Coronary artery (tissue), 2 donors: ENCODE data around the gene ERICH3.

Source experiments
- DNase-seq: peaks from one replicate; pipeline ENCODE4 v3.0.0-alpha.2; 2017; ENCODE audit warnings: low spot score
- H3K27ac ChIP-seq, 2 donors: fragments of 200-600 bp; sonication (generic); one replicate each; pipeline ENCODE4 v1.5.1; 2016 to 2019
- H3K4me3 ChIP-seq: fragments of 200-600 bp; sonication (generic); 2 replicates; pipeline ENCODE4 v1.5.1; 2016; ENCODE audit warnings: mild to moderate bottlenecking, moderate library complexity
- TF ChIP-seq, protein P1 (sequence below): fragments of 200-600 bp; sonication (generic); IDR thresholded peaks from one replicate; pipeline ENCODE4 v1.5.1; 2019; ENCODE audit warnings: antibody characterized with exemption

ERICH3 gene

GRCh38 chr1:74713849-74714248 is 40.3 kb upstream of the ERICH3 start:
- TF ChIP-seq, protein P1, sequence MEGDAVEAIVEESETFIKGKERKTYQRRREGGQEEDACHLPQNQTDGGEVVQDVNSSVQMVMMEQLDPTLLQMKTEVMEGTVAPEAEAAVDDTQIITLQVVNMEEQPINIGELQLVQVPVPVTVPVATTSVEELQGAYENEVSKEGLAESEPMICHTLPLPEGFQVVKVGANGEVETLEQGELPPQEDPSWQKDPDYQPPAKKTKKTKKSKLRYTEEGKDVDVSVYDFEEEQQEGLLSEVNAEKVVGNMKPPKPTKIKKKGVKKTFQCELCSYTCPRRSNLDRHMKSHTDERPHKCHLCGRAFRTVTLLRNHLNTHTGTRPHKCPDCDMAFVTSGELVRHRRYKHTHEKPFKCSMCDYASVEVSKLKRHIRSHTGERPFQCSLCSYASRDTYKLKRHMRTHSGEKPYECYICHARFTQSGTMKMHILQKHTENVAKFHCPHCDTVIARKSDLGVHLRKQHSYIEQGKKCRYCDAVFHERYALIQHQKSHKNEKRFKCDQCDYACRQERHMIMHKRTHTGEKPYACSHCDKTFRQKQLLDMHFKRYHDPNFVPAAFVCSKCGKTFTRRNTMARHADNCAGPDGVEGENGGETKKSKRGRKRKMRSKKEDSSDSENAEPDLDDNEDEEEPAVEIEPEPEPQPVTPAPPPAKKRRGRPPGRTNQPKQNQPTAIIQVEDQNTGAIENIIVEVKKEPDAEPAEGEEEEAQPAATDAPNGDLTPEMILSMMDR, result no peak
- no peak overlapping the region for H3K4me3 ChIP-seq
- H3K27ac ChIP-seq, result no peak overlapping the region
- no peak for DNase-seq

DNA sequence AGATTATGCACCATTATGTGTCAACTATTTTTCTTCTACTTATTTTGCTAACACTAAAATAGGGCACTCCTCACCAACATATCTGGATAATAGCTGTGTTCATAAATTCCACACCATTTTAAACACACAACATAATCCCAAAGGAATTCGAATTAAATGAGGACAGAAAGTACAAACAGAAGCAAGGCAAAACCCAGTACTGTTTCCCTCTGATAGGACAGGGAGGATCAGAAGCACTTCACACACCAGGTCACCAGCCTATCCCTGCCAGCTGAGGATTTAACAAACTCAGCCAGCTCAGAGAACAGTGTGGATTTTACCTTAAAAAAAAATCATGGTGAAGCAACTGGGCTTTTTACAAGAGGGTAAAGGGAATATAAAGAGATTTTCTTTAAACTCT is 39.3 kb upstream of the ERICH3 start:
- no peak overlapping the region for H3K4me3 ChIP-seq
- no peak for DNase-seq
- TF ChIP-seq, protein P1, result no peak
- no peak overlapping the region for H3K27ac ChIP-seq

DNA sequence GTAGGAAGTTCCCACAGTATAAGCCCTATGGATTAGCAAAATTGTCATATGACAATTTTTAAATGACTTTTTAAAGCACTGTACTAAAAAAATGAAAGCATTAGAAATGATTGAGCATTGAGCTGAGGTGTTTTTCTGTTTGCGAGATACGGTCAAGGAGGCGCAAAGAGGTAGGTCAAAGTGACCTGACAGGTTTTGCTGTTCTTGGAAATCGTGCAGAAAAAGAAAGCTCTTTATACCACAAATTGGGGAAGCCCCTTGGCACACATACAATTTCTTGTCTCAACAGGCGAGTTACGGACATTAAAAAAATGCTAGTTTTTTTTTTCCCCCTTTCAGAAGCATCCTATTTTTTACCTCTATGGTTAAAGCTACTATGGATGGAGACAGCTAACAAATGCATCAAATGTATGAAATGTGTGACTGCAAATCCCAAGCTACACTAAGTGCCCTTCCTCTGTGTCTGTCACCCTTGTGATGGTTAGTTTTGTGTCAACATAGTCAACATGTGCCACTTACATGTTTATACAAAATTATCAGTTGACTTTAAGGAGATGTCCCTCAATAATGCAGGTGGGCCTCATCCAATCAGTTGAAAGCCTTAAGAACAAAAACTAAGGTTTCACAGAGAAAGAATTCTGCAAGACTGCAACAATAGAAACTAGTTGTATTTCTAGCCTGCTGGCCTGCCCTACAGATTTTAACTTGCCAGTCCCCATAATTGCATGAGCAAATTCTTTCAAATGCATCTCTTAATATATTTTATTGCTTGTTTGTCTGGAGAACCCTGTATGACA is 30.0 kb upstream of the ERICH3 start:
- TF ChIP-seq, protein P1, result no peak
- Histone ChIP-seq H3K4me3 (no peak overlapping the region), H3K27ac (no peak overlapping the region)
- DNase-seq, result no peak

DNA sequence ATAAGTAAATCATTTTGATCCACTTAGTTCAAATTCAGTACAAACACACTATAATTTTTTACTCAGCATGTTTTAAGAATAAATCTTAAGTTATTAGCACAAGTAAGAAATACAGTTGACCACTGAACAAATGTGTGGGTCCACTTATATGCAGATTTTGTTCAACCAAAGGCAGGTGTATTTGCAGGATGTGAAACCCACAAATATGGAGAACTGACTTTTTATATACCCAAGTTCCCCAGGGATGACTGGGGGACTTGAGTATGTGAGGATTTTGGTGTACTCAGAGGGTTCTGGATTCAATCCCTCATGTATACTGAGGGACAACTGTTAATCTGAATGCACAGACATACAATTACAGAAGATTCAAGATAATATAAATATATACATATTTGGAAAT is 25.7 kb upstream of the ERICH3 start:
- TF ChIP-seq, protein P1, result no peak

GRCh38 chr1:74697832-74698231 is 24.2 kb upstream of the ERICH3 start:
- TF ChIP-seq, protein P1, result no peak
- DNase-seq, result no peak
- no peak overlapping the region for H3K27ac ChIP-seq
- no peak overlapping the region for H3K4me3 ChIP-seq

More for the DNA sequence above, 25.7 kb upstream of the ERICH3 start:
- Histone ChIP-seq H3K4me3 (no peak overlapping the region), H3K27ac (no peak overlapping the region)
- DNase-seq, result no peak

- Histone ChIP-seq H3K4me3 (no peak overlapping the region), H3K27ac (no peak overlapping the region)
- DNase-seq, result no peak
- TF ChIP-seq, protein P1, result no peak
These were observed 19.9 kb upstream of the ERICH3 start for GRCh38 chr1:74693473-74693872.

DNA sequence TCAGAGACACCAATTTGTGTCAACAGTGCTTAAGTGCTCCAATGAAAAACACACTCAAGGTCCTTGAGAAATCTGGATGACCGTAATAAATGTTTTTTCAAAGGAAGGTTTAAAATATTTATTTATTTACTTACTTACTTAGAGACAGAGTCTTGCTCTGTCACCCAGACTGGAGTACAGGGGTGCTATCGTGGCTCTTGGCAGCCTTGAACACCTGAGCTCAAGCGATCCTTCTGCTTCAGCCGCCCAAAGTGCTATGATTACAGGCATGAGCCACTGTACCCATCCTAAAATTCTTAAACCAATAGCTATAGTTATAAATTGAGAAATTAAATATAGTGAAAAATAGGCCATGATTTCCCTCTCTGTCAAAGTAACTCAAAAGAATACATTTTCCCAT is 17.3 kb upstream of the ERICH3 start:
- no peak overlapping the region for H3K27ac ChIP-seq
- DNase-seq, result no peak
- TF ChIP-seq, protein P1, result no peak
- no peak overlapping the region for H3K4me3 ChIP-seq
